Brain microvascular endothelial cell (primary cell): Measurements from ENCODE around the gene SLC25A51.

Experiments
- DNase-seq: peaks from one replicate; pipeline ENCODE4 v3.0.0-alpha.2; 2020
- H3K27ac ChIP-seq: fragments of 250-450 bp; sonication (Bioruptor Pico); 2 replicates; pipeline ENCODE4 v1.5.1; 2020; ENCODE audit warnings: mild to moderate bottlenecking, moderate library complexity
- H3K27me3 ChIP-seq: fragments of 250-450 bp; sonication (Bioruptor Pico); replicated peaks from 2 replicates; pipeline ENCODE4 v1.5.1; 2020; ENCODE audit warnings: mild to moderate bottlenecking
- H3K36me3 ChIP-seq: fragments of 250-450 bp; sonication (Bioruptor Pico); replicated peaks from 2 replicates; pipeline ENCODE4 v1.5.1; 2020; ENCODE audit warnings: mild to moderate bottlenecking
- H3K4me3 ChIP-seq: 2 replicates; pipeline ENCODE4 v1.5.1; 2011; ENCODE audit warnings: low read depth, mild to moderate bottlenecking, control low read depth, low read length, moderate library complexity
- in situ Hi-C: cut with HindIII; loops from 2 replicates; pipeline ENCODE4 v1.10.0; 2017; ENCODE audit warnings: low sequenced_read_pairs, low pct_ligation_motif_present
- TF ChIP-seq, protein P1 (sequence below): IDR thresholded peaks from 2 replicates; pipeline ENCODE4 v1.5.1; 2011; ENCODE audit warnings: low read depth, mild to moderate bottlenecking, moderate library complexity, low read length, control low read depth, inconsistent platforms; ENCODE audit errors: missing control alignments

The SLC25A51 gene

DNA sequence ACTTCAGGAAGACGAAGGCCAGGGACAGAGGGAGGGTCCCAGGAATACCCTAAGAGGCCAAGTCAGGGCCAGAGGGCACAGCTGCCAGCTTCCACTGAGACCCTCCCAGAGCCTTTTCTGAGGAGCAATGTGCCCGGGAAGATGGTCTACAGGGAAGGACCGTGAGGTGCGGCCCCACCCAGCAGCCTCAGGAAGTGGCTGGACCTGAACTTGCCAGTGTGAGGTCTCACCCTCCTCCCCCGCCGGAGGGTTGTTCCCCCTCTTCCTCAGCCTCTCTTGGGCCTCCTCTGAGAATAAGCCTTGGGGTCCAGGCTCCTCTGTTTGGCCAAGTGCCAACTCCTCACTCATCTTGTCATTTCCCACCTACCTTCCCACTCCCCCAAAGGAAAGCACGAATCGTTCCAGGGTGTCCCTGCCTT, 13.4 kb upstream of the SLC25A51 start:
- in situ Hi-C loops: no loop called here
- H3K4me3 ChIP-seq: no peak overlapping the region
- no peak for DNase-seq
- H3K27ac ChIP-seq: no peak overlapping the region
- TF ChIP-seq, protein P1, sequence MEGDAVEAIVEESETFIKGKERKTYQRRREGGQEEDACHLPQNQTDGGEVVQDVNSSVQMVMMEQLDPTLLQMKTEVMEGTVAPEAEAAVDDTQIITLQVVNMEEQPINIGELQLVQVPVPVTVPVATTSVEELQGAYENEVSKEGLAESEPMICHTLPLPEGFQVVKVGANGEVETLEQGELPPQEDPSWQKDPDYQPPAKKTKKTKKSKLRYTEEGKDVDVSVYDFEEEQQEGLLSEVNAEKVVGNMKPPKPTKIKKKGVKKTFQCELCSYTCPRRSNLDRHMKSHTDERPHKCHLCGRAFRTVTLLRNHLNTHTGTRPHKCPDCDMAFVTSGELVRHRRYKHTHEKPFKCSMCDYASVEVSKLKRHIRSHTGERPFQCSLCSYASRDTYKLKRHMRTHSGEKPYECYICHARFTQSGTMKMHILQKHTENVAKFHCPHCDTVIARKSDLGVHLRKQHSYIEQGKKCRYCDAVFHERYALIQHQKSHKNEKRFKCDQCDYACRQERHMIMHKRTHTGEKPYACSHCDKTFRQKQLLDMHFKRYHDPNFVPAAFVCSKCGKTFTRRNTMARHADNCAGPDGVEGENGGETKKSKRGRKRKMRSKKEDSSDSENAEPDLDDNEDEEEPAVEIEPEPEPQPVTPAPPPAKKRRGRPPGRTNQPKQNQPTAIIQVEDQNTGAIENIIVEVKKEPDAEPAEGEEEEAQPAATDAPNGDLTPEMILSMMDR: no peak
- no peaks in the 10 kb centered on the region for H3K27me3 ChIP-seq
- peaks cover 35% of the 10 kb centered on the region for H3K36me3 ChIP-seq

DNA sequence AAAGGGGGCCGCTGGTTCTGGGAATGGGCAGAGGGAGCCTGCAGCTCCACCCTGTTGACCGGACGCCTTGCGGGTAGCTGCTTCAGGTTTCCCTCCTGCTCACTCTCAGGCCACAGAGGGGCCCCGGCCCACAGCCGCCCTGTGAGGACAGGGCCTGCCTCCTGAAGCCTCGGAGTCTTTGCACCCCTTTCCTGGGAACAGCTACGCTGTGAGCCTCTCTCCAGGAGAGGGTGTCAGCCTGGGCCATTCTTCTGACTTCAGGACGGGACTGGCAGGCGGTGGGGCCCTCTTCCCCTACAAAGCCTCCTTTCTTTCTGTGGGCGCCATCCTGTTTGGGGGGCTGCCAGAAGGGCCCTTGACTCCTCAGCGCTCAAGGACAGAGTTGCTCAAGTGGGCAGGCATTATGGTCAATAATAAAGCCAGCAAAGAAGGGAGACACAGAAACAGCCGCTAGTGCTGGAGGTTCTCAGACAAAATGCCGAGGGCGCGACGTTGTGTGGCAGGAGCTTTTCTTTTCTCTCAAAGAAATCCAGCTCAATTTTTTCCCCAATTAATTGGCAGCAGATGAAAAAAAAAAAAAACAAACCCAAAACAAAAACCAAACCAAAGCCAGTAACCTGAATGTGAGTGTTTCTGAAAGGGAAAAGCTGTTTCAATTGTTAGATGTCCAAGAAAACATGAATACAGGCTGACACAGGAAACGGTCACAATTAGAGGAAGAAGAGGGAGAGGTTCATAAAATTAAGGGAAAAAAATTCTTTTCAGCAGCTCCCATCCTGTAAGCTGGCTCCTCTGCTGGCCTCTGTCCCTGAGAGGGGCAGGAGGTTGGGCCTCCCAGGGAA, 12.8 kb upstream of the SLC25A51 start:
- no peak for DNase-seq
- in situ Hi-C loops: no loop called here
- H3K4me3 ChIP-seq: no peak overlapping the region
- no peak overlapping the region for H3K27ac ChIP-seq
- TF ChIP-seq, protein P1: no peak
- H3K36me3 ChIP-seq: peaks cover 35% of the 10 kb centered on the region
- no peaks in the 10 kb centered on the region for H3K27me3 ChIP-seq

DNA sequence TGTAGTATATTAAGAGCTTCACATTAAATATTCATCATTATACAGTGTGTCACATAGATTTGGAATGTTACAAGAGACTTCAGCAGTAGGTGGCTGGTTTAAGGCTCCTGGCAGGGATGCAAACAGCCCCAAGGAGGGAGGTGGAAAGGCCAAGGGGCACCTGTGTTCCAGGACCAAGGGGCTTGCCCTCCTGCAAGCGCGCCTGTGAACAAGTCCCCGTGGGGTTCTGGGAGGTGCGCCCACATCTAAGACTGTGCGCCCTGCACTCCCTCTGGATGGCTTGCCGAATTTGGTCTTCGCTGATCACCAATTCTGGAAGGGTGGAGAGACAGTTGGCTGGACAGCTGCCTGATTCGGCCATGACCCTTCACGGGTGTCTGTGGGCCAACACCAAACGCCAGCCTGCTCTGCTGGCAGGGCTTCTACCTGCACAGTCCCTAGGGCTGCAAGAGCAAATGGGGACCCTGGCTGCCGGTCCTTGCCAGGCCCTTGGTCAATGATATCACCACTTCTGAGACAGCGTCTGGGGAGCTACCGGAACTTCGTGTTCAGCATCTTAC, 12.1 kb upstream of the SLC25A51 start:
- Histone ChIP-seq H3K27ac (no peak overlapping the region), H3K4me3 (no peak overlapping the region), H3K36me3 (peaks cover 34% of the 10 kb centered on the region), H3K27me3 (no peaks in the 10 kb centered on the region)
- no peak for DNase-seq
- in situ Hi-C loops: no loop called here
- TF ChIP-seq, protein P1: no peak

DNA sequence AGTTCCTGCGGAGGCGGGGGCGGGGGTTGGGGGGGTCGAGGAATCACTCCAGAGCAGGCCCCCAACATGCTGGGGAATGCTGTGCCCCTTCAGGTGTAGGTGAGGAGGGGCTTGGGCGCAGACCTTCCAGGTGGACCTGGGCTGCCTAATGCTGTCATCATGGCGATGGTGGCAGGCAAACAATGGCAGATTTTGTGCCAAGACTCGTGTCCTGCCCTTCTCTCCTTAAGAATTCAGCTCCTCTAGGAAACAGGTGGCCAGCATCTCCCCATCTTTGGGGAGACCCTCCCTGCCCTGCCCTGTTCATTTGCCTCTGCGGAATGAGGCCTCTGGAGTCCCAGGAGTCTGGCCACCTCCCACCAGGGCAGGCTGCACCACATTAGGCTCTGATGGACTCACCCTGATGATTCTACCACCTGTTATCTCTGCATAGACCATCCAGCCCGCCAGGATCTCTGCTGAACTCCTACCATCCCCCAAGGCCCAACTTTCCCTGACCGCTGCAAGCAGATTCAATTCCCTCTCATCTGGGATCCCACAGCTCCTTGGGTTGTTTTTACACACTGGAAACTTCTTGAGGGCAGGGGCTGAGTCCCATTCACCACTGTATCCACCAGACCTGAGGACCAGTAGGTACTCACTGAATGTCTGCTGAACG, 10.9 kb upstream of the SLC25A51 start:
- TF ChIP-seq, protein P1: no peak
- no peak for DNase-seq
- Histone ChIP-seq H3K27me3 (no peaks in the 10 kb centered on the region), H3K27ac (no peak overlapping the region), H3K36me3 (peaks cover 28% of the 10 kb centered on the region), H3K4me3 (no peak overlapping the region)
- in situ Hi-C loops: no loop called here

DNA sequence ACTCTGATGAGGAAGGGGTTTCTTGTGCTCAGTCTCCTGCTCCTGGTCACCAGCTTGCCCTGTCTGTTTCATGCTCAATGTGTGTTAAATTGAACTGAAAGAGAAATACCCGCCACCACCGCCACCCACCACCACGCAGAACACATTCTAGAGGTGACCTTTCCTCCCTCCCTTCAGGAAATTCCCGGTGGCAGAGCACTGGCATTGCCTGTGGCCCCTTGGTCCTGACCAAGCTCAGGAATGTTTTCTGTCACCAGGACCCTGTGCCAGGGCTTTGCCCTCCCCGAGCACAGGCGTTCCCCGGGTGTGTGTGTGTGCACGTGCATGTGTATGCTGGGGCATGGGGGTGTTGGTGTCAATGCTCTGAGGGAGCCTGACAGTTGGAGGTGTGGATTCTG, 10.2 kb upstream of the SLC25A51 start:
- Histone ChIP-seq H3K27me3 (no peaks in the 10 kb centered on the region), H3K4me3 (no peak overlapping the region), H3K36me3 (peaks cover 26% of the 10 kb centered on the region), H3K27ac (no peak overlapping the region)
- TF ChIP-seq, protein P1: no peak
- in situ Hi-C loops: no loop called here
- no peak for DNase-seq
